ENCODE data around the gene PHF1.

Gene PHF1

GRCh38 chr6:33417903-33418689, 7.3 kb downstream of the PHF1 start, which contains the start of gene CUTA (continued):
- TF ChIP-seq PRDM4 (tag by site-specific recombination; IDR thresholded peaks at IDR 0.05) (peak; percentile 92), WT1 (tag by site-specific recombination; IDR thresholded peaks at IDR 0.05) (peak; percentile 45; the same call in 1 of the 2 replicates), ZNF112 (tag by site-specific recombination; IDR thresholded peaks at IDR 0.05) (no peak), ZNF624 (tag by site-specific recombination; IDR thresholded peaks at IDR 0.05) (no peak), ZNF155 (tag by site-specific recombination; IDR thresholded peaks at IDR 0.05) (no peak), MZF1 (tag by site-specific recombination; IDR thresholded peaks at IDR 0.05; ENCODE audit: borderline replicate concordance) (peak; percentile 21; the same call in 1 of the 2 replicates), ZBTB6 (tag by site-specific recombination; IDR thresholded peaks at IDR 0.05) (no peak), KLF9 (tag by site-specific recombination; IDR thresholded peaks at IDR 0.05; ENCODE audit: low read depth) (peak; percentile 94), ZNF747 (tag by site-specific recombination; IDR thresholded peaks at IDR 0.05) (no peak), ZNF335 (tag by site-specific recombination; conservative IDR thresholded peaks at IDR 0.05) (peak; percentile 96), INSM2 (tag by site-specific recombination; IDR thresholded peaks at IDR 0.05) (no peak), ZSCAN5A (tag by site-specific recombination; IDR thresholded peaks at IDR 0.05) (no peak), ZNF76 (tag by site-specific recombination; IDR thresholded peaks at IDR 0.05; ENCODE audit: borderline replicate concordance, low read depth) (peak; percentile 46; the same call in 1 of the 2 replicates), ZNF423 (tag by site-specific recombination; IDR thresholded peaks at IDR 0.05) (no peak), ZNF280C (tag by site-specific recombination; IDR thresholded peaks at IDR 0.05) (no peak), ZBTB8A (tag by site-specific recombination; IDR thresholded peaks at IDR 0.05) (peak; percentile 11; the same call in 1 of the 2 replicates), ZNF660 (tag by site-specific recombination; IDR thresholded peaks at IDR 0.05) (peak; percentile 95), ZBTB21 (tag by site-specific recombination; IDR thresholded peaks at IDR 0.05) (peak; percentile 45; the same call in 1 of the 2 replicates), ZSCAN30 (tag by site-specific recombination; IDR thresholded peaks at IDR 0.05) (peak; percentile 68; the same call in 1 of the 2 replicates), ZNF561 (tag by site-specific recombination; IDR thresholded peaks at IDR 0.05; ENCODE audit: borderline replicate concordance) (no peak; the same call in 1 of the 2 replicates)
- TF ChIP-seq, protein P1, sequence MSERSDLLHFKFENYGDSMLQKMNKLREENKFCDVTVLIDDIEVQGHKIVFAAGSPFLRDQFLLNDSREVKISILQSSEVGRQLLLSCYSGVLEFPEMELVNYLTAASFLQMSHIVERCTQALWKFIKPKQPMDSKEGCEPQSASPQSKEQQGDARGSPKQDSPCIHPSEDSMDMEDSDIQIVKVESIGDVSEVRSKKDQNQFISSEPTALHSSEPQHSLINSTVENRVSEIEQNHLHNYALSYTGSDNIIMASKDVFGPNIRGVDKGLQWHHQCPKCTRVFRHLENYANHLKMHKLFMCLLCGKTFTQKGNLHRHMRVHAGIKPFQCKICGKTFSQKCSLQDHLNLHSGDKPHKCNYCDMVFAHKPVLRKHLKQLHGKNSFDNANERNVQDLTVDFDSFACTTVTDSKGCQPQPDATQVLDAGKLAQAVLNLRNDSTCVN (tag by site-specific recombination; optimal IDR thresholded peaks at IDR 0.05): peak; percentile 69
- TF ChIP-seq, protein P2, sequence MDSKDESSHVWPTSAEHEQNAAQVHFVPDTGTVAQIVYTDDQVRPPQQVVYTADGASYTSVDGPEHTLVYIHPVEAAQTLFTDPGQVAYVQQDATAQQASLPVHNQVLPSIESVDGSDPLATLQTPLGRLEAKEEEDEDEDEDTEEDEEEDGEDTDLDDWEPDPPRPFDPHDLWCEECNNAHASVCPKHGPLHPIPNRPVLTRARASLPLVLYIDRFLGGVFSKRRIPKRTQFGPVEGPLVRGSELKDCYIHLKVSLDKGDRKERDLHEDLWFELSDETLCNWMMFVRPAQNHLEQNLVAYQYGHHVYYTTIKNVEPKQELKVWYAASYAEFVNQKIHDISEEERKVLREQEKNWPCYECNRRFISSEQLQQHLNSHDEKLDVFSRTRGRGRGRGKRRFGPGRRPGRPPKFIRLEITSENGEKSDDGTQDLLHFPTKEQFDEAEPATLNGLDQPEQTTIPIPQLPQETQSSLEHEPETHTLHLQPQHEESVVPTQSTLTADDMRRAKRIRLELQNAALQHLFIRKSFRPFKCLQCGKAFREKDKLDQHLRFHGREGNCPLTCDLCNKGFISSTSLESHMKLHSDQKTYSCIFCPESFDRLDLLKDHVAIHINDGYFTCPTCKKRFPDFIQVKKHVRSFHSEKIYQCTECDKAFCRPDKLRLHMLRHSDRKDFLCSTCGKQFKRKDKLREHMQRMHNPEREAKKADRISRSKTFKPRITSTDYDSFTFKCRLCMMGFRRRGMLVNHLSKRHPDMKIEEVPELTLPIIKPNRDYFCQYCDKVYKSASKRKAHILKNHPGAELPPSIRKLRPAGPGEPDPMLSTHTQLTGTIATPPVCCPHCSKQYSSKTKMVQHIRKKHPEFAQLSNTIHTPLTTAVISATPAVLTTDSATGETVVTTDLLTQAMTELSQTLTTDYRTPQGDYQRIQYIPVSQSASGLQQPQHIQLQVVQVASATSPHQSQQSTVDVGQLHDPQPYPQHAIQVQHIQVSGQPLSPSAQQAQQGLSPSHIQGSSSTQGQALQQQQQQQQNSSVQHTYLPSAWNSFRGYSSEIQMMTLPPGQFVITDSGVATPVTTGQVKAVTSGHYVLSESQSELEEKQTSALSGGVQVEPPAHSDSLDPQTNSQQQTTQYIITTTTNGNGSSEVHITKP (tag by site-specific recombination; IDR thresholded peaks at IDR 0.05): peak; percentile 91
